DMS153 treated with DMSO at 0.1 percent for 48 hours (cell line): ENCODE measurements around the gene CLEC16A.
A peak's percentile ranks its signal among the peaks of the same experiment; 100 is the strongest.

ENCODE experiments used
- DNase-seq: peaks from one replicate; lab custom pipeline; 2025; ENCODE audit not compliant: unreplicated experiment; lab: John Stamatoyannopoulos, UW

CLEC16A gene, protein sequence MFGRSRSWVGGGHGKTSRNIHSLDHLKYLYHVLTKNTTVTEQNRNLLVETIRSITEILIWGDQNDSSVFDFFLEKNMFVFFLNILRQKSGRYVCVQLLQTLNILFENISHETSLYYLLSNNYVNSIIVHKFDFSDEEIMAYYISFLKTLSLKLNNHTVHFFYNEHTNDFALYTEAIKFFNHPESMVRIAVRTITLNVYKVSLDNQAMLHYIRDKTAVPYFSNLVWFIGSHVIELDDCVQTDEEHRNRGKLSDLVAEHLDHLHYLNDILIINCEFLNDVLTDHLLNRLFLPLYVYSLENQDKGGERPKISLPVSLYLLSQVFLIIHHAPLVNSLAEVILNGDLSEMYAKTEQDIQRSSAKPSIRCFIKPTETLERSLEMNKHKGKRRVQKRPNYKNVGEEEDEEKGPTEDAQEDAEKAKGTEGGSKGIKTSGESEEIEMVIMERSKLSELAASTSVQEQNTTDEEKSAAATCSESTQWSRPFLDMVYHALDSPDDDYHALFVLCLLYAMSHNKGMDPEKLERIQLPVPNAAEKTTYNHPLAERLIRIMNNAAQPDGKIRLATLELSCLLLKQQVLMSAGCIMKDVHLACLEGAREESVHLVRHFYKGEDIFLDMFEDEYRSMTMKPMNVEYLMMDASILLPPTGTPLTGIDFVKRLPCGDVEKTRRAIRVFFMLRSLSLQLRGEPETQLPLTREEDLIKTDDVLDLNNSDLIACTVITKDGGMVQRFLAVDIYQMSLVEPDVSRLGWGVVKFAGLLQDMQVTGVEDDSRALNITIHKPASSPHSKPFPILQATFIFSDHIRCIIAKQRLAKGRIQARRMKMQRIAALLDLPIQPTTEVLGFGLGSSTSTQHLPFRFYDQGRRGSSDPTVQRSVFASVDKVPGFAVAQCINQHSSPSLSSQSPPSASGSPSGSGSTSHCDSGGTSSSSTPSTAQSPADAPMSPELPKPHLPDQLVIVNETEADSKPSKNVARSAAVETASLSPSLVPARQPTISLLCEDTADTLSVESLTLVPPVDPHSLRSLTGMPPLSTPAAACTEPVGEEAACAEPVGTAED

GRCh38 chr16:10944249-10945064, at the start of gene CLEC16A:
TSS of gene CLEC16A (plus strand) at chr16:10944564. CDS start at chr16:10944718, 154 bp downstream.
- peak; percentile 91 for DNase-seq

DNA sequence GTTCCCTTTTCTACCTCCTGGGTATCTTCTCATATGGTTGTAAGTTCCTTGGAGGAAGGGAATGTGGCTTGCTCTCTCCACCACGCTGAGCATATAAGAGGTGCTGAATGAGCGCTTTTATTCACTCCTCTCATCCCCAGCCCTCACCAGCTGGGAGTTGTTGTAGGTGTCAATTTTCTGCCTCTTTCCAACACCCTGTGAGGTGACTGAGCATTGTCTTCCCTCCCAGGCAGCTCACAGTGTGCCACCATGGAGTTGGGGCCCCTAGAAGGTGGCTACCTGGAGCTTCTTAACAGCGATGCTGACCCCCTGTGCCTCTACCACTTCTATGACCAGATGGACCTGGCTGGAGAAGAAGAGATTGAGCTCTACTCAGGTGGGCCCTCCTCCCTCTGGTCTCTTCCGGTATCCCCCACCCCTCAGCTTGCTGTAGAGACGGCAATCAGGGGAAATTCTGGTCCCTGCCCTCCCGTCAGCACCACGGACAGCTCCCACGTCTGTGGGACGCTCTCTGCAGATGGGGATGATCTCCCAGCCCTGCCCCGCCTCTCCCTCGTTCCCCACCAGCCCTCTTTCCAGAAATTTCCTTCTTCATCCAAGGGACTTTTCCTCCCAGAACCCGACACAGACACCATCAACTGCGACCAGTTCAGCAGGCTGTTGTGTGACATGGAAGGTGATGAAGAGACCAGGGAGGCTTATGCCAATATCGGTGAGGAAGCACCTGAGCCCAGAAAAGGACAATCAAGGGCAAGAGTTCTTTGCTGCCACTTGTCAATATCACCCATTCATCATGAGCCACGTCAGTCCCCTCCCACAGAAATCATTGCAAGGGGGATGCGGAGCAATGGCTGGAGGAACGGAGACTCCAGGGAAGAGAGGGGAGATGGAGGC, 49.1 kb upstream of the CLEC16A start:
- DNase-seq, result no peak

GRCh38 chr16:10896165-10896564, 48.2 kb upstream of the CLEC16A start:
- no peak for DNase-seq

DNA sequence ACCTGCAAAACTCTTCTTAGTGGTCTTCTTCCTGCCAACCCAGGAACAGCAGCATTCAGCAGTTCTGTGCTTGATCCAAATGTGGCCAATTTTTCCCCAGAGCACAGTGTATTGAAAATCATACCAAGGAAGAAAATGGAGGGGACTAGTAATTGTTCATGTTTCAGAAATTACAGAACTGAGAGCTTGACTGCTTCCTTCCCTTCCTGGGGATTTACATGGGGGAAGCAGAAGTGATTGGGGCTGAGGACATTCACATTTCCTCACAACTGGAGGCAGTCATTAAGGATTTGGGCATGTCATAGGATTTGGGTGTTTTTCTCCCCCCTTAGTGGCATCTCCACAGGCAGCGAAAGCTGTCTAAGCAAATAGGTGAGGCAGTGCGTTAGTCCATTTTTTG, 47.6 kb upstream of the CLEC16A start:
- DNase-seq, result no peak

DNA sequence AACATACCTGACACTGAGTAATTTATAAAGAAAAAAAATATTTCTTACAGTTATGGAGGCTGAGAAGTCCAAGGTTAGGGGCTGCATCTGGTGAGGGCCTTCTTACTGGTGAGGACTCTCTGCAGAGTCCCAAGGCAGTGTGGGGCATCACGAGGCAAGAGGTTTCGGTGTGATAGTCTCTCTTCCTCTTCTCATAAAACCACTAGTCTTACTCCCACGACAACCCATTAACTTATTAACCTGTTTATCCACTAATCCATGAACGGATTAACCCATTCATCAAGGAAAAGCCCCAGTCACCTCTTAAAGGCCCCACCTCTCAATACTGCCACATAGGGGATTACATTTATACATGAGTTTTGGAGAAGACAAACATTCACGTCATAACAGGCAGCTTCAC, 47.2 kb upstream of the CLEC16A start:
- no peak for DNase-seq

GRCh38 chr16:10902999-10903398, 41.4 kb upstream of the CLEC16A start:
- no peak for DNase-seq

GRCh38 chr16:10906482-10906881, 37.9 kb upstream of the CLEC16A start:
- no peak for DNase-seq

DNA sequence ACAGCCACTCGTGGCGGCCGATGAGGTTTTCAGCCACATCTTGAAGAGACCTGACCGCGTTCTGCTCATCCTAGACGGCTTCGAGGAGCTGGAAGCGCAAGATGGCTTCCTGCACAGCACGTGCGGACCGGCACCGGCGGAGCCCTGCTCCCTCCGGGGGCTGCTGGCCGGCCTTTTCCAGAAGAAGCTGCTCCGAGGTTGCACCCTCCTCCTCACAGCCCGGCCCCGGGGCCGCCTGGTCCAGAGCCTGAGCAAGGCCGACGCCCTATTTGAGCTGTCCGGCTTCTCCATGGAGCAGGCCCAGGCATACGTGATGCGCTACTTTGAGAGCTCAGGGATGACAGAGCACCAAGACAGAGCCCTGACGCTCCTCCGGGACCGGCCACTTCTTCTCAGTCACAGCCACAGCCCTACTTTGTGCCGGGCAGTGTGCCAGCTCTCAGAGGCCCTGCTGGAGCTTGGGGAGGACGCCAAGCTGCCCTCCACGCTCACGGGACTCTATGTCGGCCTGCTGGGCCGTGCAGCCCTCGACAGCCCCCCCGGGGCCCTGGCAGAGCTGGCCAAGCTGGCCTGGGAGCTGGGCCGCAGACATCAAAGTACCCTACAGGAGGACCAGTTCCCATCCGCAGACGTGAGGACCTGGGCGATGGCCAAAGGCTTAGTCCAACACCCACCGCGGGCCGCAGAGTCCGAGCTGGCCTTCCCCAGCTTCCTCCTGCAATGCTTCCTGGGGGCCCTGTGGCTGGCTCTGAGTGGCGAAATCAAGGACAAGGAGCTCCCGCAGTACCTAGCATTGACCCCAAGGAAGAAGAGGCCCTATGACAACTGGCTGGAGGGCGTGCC, 37.2 kb upstream of the CLEC16A start:
- DNase-seq, result no peak

DNA sequence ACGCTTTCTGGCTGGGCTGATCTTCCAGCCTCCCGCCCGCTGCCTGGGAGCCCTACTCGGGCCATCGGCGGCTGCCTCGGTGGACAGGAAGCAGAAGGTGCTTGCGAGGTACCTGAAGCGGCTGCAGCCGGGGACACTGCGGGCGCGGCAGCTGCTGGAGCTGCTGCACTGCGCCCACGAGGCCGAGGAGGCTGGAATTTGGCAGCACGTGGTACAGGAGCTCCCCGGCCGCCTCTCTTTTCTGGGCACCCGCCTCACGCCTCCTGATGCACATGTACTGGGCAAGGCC, 36.7 kb upstream of the CLEC16A start:
- DNase-seq, result no peak

DNA sequence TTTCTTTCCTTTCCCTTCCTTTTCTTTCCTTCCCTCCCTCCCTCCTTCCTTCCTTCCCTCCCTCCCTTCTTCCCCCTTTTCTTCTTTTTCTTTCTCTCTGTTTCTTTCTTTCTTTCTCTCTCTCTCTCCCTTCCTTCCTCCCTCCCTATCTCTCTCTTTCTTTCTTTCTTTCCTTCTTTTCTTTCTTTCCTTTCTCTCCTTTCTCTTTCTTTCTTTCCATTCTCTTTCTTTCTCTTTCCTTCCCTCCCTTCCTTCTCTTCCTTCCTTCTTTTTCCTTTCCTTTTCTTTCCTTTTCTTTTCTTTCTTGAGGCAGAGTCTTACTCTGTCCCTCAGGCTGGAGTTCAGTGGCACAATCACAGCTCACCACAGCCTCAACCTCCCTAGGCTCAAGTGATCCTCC, 33.1 kb upstream of the CLEC16A start:
- DNase-seq, result no peak

GRCh38 chr16:10916534-10916933, 27.8 kb upstream of the CLEC16A start:
- no peak for DNase-seq

- peak; percentile 71 for DNase-seq
Observed at GRCh38 chr16:10918294-10919002, 25.9 kb upstream of the CLEC16A start.

DNA sequence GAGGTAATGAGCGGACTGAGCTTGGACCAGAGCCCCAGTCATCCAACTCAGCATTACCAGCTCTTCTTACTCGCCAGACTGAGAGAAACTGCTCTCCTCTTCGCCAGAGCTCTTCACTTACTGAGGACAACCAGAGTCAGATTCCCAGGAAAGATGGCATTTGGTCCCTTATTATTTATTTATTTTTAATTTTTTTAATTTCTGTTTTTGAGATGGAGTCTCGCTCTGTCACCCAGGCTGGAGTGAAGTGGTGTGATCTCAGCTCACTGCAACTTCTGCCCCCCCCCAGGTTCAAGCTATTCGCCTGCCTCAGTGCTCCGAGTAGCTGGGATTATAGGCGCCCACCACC, 25.4 kb upstream of the CLEC16A start:
- DNase-seq, result no peak

DNA sequence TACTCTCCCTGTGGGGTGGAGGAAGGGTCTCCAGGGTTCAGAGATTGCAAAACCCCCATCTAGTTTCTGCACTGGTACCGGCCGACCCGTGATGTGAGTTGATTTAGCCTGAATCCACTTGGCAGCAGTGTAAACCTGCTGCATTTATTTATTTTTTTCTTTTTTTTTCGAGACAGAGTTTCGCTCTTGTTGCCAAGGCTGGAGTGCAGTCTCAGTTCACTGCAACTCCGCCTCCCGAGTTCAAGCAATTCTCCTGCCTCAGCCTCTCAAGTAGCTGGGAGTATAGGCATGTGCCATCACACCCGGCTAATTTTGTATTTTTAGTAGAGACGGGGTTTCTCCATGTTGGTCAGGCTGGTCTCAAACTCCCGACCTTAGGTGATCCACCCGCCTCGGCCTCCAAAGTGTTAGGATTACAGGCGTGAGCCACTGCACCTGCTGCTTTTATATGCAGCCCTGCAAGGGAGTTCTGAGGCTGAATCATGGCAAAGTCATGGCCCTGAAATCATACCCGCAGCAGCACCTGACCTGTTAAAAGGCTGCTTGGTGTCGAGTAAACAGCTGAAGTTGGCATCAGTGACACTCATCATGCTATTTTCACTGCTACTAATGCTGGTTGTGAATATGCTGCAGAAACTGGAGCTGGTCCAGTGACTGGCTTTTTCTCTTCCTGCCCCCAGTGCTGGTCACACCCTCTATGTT, 23.5 kb upstream of the CLEC16A start:
- no peak for DNase-seq

- no peak for DNase-seq
Observed at GRCh38 chr16:10921536-10922327, 22.6 kb upstream of the CLEC16A start.

- DNase-seq, result no peak
Observed at GRCh38 chr16:10922328-10923145, 21.8 kb upstream of the CLEC16A start.
